GM18526 (cell line): ENCODE measurements around the gene ARHGEF1.

ENCODE experiments used
- POLR2A ChIP-seq: IDR thresholded peaks from 3 replicates; pipeline ENCODE4 v1.6.1; 2011; ENCODE audit not compliant: insufficient read length; ENCODE audit errors: extremely low read depth

ARHGEF1 gene

DNA sequence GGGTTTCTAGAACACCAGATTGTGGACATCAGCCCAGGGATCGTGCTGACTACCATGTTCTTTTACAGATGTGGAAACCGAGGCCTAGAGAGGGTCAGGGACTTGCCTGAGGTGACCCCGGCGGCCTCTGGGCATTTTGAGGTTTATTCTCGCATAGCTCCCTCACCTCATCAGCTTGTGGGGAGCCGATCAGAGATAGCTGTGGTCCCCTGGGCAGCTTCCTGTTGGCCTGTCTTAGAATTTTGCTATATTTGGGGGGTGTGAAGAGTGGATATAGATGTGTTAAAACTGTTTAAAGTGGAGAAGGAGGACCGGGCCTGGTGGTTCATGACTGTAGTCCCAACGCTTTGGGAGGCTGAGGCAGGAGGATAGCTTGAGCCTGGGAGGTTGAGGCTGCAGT, 6.9 kb downstream of the ARHGEF1 start:
- TF ChIP-seq POLR2A = no peak

DNA sequence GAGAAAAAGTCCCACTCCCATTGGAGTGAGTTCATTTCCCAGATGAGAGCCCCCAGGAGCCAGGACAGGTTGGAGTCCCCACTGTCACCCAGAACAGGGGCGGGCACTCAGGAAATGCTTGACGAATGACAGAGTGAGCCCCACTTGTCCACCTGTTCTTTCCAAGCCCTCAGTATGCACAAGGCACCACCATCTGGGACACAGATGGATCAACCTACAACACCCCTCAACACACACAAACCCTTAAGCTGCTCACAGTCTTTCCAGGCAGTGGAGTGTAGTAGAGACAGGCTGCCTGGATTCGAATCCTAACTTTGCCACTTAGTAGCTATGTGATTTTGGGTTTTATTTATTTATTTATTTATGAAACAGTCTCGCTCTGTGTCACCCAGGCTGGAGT, 8.0 kb downstream of the ARHGEF1 start:
- no peak for TF ChIP-seq POLR2A

DNA sequence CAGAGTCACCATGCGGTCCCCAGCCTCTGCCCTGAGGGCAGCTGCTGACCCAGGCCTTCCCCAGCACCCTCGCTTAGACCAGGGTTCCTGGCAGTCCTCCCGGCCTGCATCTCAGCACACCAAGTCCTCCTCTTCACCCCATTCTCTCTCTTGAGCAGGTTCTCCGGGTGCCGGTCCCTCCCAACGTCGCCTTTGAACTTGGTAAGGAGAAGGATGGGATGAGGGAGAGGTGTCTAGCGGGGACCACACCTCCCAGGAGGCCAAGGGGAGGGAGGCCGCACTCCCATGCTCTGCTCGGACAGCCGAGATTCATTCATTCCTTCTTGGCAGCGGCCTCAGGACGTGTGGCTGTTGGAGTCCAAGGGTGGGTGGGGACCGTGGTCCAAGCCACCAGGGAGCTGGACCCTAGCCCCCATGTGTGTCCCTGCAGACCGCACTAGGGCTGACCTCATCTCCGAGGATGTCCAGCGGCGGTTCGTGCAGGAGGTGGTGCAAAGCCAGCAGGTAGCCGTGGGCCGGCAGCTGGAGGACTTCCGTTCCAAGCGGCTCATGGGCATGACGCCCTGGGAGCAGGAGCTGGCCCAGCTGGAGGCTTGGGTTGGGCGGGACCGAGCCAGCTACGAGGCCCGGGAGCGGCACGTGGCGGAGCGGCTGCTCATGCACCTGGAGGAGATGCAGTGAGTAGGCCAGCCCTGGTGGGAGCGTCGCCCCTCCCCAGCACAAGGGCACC, 9.4 kb downstream of the ARHGEF1 start:
- no peak for TF ChIP-seq POLR2A

DNA sequence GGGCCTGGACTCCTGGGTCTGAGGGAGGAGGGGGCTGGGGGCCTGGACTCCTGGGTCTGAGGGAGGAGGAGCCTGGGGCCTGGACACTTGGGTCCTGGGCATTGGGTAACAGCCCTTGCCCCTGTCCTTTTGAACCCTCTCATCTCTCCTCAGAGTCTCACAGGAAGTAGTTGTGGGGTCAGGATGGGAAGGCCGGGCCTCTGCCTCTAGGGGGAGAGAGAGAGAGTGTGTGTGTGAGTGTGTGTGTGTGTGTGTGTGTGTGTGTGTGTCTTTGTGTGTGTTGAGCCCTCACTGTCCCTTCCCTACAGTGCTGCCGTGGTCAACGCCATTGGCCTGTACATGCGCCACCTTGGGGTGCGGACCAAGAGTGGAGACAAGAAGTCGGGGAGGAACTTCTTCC, 10.9 kb downstream of the ARHGEF1 start:
- TF ChIP-seq POLR2A = no peak

DNA sequence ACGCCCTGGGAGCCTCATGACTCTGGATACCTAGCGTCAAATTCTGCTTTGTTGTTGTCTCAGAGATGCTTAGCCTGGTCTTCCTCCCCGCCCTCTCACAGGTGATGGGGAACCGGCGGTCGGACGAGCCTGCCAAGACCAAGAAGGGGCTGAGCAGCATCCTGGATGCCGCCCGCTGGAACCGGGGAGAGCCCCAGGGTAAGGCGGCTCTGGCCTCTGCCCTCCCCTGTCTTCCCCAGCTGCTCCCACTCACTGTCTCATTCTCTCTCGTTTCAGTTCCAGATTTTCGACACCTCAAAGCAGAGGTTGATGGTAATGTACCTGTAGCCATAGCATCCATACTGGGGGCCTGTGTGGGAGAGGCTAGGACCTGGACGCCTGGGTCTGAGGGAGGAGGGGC, 11.4 kb downstream of the ARHGEF1 start:
- TF ChIP-seq POLR2A = no peak

DNA sequence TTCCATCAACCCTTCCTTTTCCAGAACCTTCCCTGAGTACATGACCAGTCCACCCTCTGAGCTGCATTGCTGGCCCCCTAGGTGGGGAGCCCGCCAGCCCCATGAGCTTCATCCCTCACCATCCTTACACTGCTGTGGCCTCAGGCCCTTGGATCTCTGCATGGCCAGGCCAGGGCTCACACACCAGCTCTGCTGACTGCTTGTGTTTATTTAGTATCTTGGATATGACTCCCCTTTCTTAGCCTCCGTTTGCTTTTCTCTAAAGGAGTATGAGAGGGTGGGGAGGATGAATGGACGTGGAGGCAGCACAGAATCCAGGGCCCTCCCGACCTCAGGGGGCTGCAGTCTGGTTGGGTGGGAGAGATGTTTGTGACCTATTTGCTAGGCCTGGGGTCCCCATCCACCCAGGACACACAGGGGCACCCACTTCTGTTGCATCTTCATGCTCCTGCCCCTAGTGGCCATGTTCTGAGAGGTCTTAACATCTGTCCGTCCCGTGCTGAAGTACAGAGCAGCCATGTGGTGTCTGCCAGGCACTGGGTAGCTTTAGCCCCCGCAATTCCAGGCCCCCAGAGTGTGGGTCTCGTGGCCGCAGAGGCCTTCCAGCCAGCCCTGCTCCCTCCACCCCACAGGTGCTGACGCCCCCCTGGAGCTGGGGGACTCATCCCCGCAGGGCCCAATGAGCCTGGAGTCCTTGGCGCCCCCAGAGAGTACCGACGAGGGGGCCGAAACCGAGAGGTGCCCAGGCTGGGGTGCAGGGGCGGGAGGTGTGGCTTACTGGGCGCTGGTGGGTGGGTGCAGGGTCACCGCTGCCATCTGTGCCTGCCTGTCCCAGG, 13.0 kb downstream of the ARHGEF1 start:
- TF ChIP-seq POLR2A = no peak

DNA sequence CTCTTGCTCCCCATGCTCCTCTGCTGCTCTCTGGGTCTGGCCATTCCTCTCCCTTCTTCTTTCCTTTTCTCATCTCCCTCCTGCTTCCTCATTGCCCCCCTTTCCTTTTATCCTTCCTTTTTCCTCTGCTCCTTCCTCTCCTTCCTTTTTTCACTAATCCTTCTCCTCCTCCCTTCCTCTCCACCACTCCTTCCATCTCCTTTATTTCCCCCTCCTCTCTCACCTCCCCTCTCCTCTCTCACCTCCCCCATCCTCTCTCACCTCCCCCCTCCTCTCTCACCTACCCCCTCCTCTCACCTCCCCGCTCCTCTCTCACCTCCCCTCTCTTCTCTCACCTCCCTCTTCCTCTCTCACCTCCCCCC, 13.6 kb downstream of the ARHGEF1 start:
- no peak for TF ChIP-seq POLR2A

DNA sequence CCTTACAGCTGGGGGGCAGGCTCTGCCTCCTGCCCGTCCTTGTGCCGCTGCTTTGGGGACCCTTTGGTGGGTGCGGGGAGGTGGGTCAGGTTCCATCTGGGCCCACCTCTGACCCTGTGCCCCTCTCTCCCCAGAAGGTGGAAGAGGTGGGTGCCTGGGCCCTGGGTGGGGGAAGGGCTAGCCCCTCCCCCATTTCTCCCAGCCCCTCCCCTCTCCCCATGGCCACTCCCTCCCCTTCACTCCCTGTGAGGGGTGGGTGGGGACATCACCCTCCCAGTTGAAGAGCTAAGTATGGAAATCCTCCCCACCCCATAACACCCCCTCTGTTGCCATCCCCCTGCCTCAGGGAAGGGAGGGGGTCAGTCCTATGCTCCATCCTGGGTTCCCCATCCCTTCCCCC, 14.2 kb downstream of the ARHGEF1 start:
- no peak for TF ChIP-seq POLR2A

DNA sequence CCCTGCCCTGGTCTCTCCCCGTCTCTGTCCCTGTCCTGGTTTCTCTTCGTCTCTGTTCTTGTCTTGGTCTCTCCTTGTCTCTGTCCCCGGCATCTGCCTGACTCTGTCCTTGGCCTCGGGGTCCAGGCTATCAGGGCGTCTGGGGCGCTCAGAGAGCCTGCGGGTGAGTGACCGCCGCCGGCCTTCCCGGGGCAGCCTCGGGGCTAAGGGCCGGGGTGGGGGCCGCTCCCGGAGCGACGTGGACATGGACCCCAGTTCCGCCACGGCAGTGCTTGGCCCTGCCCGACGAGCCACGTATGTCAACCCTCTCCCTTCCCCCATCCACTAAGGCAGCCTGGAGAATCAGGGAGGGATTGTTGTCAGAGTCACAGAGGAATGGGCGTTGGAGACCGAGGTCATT, 14.8 kb downstream of the ARHGEF1 start:
- no peak for TF ChIP-seq POLR2A

DNA sequence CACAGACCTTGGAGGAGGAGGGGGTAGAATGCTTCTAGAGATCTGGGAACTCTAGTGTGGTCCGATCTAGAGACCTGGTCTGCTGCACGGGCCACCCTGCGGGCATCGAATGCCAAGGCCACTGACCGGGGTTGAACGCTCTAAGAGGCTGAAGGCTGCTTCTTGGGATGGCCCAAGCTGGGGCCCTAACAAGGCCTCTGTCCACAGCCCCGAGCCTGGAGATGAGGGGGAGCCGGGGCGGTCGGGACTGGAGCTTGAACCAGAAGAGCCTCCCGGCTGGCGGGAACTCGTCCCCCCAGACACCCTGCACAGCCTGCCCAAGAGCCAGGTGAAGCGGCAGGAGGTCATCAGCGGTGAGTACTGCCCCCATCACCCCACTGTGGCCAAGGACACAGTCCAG, 15.3 kb downstream of the ARHGEF1 start:
- no peak for TF ChIP-seq POLR2A

DNA sequence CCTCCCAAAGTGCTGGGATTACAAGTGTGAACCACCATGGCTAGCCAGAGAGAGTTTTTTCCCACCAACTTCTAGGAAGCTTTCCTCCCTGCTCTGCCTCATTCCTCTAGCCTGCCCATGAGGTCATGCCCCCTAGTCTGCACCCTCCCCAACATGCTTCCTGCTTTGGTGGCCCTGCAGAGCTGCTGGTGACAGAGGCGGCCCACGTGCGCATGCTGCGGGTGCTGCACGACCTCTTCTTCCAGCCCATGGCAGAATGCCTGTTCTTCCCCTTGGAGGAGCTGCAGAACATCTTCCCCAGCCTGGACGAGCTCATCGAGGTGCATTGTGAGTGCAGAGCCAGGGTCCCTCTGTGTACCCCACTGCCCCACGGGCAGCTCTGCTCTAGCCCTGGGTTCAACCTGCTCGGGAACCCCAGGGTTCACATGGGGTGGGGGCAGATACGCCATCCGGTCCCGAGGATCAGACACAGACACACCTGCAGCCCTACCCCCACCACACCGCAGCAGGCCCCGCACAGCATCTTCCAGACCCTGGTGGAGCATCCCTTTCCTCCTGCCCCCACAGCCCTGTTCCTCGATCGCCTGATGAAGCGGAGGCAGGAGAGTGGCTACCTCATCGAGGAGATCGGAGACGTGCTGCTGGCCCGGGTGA, 18.9 kb downstream of the ARHGEF1 start:
- TF ChIP-seq POLR2A = no peak

DNA sequence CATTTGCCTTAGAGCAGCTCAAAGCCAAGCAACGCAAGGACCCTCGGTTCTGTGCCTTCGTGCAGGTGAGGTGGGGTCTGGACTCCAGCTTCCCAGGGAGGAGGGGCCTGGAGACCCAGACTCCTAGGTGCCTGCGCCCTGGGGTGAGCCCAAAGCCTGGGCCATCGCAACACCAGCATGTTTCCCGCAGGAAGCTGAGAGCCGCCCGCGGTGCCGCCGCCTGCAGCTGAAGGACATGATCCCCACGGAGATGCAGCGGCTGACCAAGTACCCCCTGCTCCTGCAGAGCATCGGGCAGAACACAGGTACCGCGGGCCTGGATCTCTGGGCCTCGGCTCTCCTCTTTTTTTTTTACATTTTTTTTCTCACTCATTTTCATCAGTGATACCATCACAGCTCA, 19.6 kb downstream of the ARHGEF1 start:
- no peak for TF ChIP-seq POLR2A

DNA sequence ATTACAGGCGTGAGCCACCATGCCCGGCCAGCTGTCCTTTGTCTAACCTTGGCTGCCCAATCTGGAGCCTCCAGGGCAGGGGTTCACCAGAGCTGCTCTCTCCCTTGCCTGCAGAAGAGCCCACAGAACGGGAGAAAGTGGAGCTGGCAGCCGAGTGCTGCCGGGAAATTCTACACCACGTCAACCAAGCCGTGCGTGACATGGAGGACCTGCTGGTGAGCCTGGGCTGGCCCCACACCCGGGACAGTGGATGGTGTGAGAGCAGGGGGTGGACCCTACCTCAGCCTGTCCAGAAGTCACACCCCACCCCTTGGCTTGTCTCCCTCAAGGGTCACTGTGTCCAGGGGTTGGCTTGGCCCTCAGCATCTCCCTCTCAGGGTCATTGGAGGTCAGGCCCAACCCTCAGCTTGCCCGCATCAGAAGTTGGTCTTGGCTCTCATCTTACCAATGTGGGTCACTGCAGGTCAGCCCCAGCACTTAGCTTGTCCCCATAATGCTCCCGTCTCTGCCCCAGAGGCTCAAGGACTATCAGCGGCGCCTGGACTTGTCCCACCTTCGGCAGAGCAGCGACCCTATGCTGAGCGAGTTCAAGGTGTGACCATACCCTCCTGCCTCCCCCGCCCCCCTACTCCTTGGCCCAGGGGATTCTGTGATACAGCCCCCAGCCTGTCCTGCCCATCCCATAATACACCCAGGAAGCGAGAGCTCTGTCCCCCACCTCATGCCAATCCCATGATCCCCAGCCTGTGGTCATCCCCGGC, 20.4 kb downstream of the ARHGEF1 start:
- no peak for TF ChIP-seq POLR2A

DNA sequence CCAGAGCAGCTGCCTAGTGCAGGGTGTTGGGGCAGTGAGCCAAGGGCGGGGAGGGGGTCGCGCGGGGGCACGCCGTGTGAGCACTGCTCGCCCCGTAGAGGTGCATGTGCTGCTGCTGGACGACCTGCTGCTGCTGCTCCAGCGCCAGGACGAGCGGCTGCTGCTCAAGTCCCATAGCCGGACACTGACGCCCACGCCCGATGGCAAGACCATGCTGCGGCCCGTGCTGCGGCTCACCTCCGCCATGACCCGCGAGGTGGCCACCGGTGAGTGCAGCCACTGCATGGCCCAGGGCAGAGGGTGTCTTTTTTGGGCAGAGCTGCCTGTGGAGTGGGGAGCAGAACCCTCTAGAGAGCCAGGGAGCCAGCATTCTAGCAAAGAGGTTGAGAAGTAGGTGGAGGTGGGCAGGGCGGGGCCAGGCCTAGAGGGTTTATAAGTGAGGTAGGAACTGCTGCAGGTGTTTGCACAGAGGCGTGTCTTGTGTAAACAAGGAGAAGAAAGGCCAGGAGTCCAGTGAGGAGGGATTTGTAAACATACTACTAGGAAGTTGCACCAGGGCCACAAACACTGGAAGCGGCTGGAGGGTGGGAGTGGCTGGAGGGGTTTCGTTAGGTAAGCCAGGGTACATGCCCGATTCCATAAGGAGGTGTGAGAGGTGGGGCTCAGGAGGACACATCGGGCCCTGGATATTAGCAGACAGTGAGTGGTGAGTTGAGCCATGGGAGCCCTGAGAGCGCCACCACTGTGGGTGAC, 21.3 kb downstream of the ARHGEF1 start:
- TF ChIP-seq POLR2A = no peak
